Measurements from ENCODE around the gene ZNF385B.

The ZNF385B gene

GRCh38 chr2:179650420-179650819 is 211.0 kb downstream of the ZNF385B start:
- Histone ChIP-seq H3K4me3 (replicated peaks; ENCODE audit: insufficient read depth, low read length) (no peak overlapping the region), H3K27ac (replicated peaks) (no peak overlapping the region), H3K27me3 (ENCODE audit: insufficient read depth, poor library complexity, severe bottlenecking) (no peaks in the 10 kb centered on the region)
- no peak for DNase-seq (ENCODE audit: low read depth in 1 of 2, low spot score in 1 of 2)
- TF ChIP-seq GABPA (IDR thresholded peaks at IDR 0.05; ENCODE audit: low read depth) (no peak), POLR2AphosphoS5 (IDR thresholded peaks at IDR 0.05; ENCODE audit: low read depth) (no peak), CTCF (IDR thresholded peaks at IDR 0.05; ENCODE audit: insufficient read depth, low read length) (no peak), SPI1 (IDR thresholded peaks at IDR 0.05; ENCODE audit: borderline replicate concordance, low read depth) (no peak), REST (IDR thresholded peaks at IDR 0.05; ENCODE audit: insufficient replicate concordance, low read depth) (no peak)

- H3K4me3 ChIP-seq (replicated peaks; ENCODE audit: insufficient read depth, low read length) = no peak overlapping the region
- H3K27ac ChIP-seq (replicated peaks) = no peak overlapping the region
- H3K27me3 ChIP-seq (ENCODE audit: insufficient read depth, poor library complexity, severe bottlenecking) = no peaks in the 10 kb centered on the region
- DNase-seq (ENCODE audit: low read depth in 1 of 2, low spot score in 1 of 2) = no peak
- TF ChIP-seq POLR2AphosphoS5 (IDR thresholded peaks at IDR 0.05; ENCODE audit: low read depth) (no peak), CTCF (IDR thresholded peaks at IDR 0.05; ENCODE audit: insufficient read depth, low read length) (no peak), SPI1 (IDR thresholded peaks at IDR 0.05; ENCODE audit: borderline replicate concordance, low read depth) (no peak), REST (IDR thresholded peaks at IDR 0.05; ENCODE audit: insufficient replicate concordance, low read depth) (no peak), GABPA (IDR thresholded peaks at IDR 0.05; ENCODE audit: low read depth) (no peak)
Measured at GRCh38 chr2:179646862-179647587, 214.4 kb downstream of the ZNF385B start.

GRCh38 chr2:179646173-179646769 is 215.1 kb downstream of the ZNF385B start:
- Histone ChIP-seq H3K27me3 (ENCODE audit: insufficient read depth, poor library complexity, severe bottlenecking) (no peaks in the 10 kb centered on the region), H3K27ac (replicated peaks) (no peak overlapping the region), H3K4me3 (replicated peaks; ENCODE audit: insufficient read depth, low read length) (no peak overlapping the region)
- no peak for DNase-seq (ENCODE audit: low read depth in 1 of 2, low spot score in 1 of 2)
- TF ChIP-seq GABPA (IDR thresholded peaks at IDR 0.05; ENCODE audit: low read depth) (no peak), REST (IDR thresholded peaks at IDR 0.05; ENCODE audit: insufficient replicate concordance, low read depth) (no peak), POLR2AphosphoS5 (IDR thresholded peaks at IDR 0.05; ENCODE audit: low read depth) (no peak), SPI1 (IDR thresholded peaks at IDR 0.05; ENCODE audit: borderline replicate concordance, low read depth) (no peak), CTCF (IDR thresholded peaks at IDR 0.05; ENCODE audit: insufficient read depth, low read length) (no peak)
